GM21619 (cell line): Measurements from ENCODE around the gene ZNF32.

Source experiments
- ATAC-seq: cut with Tn5 transposase; IDR thresholded peaks from one replicate; pipeline ENCODE4 v1.9.1; 2021; ENCODE audit not compliant: unreplicated experiment

ZNF32 gene

GRCh38 chr10:43681220-43681619, 32.5 kb upstream of the ZNF32 start:
- ATAC-seq = no peak

GRCh38 chr10:43680035-43680434, 31.4 kb upstream of the ZNF32 start:
- no peak for ATAC-seq

- ATAC-seq = no peak
Measured at GRCh38 chr10:43679509-43679908, 30.8 kb upstream of the ZNF32 start.

- ATAC-seq = no peak
Measured at GRCh38 chr10:43678654-43679053, 30.0 kb upstream of the ZNF32 start.

GRCh38 chr10:43676901-43677300, 28.2 kb upstream of the ZNF32 start:
- ATAC-seq = no peak

GRCh38 chr10:43676331-43676730, 27.6 kb upstream of the ZNF32 start:
- ATAC-seq = no peak

- no peak for ATAC-seq
Measured at GRCh38 chr10:43674553-43675210, 26.0 kb upstream of the ZNF32 start.

- ATAC-seq = no peak
Measured at GRCh38 chr10:43673471-43673870, 24.8 kb upstream of the ZNF32 start.

- no peak for ATAC-seq
Measured at GRCh38 chr10:43671659-43672531, 23.2 kb upstream of the ZNF32 start.

- no peak for ATAC-seq
Measured at GRCh38 chr10:43669386-43669785, 20.7 kb upstream of the ZNF32 start.

GRCh38 chr10:43667761-43668386, 19.2 kb upstream of the ZNF32 start:
- no peak for ATAC-seq

- ATAC-seq = no peak
Measured at GRCh38 chr10:43667317-43667731, 18.6 kb upstream of the ZNF32 start.

GRCh38 chr10:43666552-43666951, 17.9 kb upstream of the ZNF32 start:
- no peak for ATAC-seq

- no peak for ATAC-seq
Measured at GRCh38 chr10:43665054-43665453, 16.4 kb upstream of the ZNF32 start.

GRCh38 chr10:43658227-43658626, 9.5 kb upstream of the ZNF32 start:
- ATAC-seq = no peak

- ATAC-seq = no peak
Measured at GRCh38 chr10:43655311-43655710, 6.6 kb upstream of the ZNF32 start.

- no peak for ATAC-seq
Measured at GRCh38 chr10:43653746-43654145, 5.1 kb upstream of the ZNF32 start.

GRCh38 chr10:43649185-43649523, 473 bp upstream of the ZNF32 start:
- no peak for ATAC-seq

GRCh38 chr10:43648095-43648397, 635 bp downstream of the ZNF32 start:
- no peak for ATAC-seq

- no peak for ATAC-seq
Measured at GRCh38 chr10:43647576-43647975, 1.1 kb downstream of the ZNF32 start.

GRCh38 chr10:43645866-43646265, 2.8 kb downstream of the ZNF32 start:
- no peak for ATAC-seq

- ATAC-seq = no peak
Measured at GRCh38 chr10:43644252-43644651, 4.4 kb downstream of the ZNF32 start.
